Hematopoietic multipotent progenitor cell treated with erythropoietin and hydrocortisone succinate and interleukin-3 and kit ligand, for 17 days (in vitro differentiated cells): Measurements from ENCODE around the gene DDX54.
"Not testable (repeated sequence)": the region's sequence is repeated elsewhere in the genome, so short reads cannot be mapped to it uniquely, and the experiment has no call there.

Source experiments
- DNase-seq: peaks from one replicate; pipeline ENCODE4 v3.0.0-alpha.2; 2015; ENCODE audit warnings: low spot score

DDX54 gene

GRCh38 chr12:113141716-113142115 lies 43.6 kb downstream of the DDX54 start:
- DNase-seq = not testable (repeated sequence)

DNA sequence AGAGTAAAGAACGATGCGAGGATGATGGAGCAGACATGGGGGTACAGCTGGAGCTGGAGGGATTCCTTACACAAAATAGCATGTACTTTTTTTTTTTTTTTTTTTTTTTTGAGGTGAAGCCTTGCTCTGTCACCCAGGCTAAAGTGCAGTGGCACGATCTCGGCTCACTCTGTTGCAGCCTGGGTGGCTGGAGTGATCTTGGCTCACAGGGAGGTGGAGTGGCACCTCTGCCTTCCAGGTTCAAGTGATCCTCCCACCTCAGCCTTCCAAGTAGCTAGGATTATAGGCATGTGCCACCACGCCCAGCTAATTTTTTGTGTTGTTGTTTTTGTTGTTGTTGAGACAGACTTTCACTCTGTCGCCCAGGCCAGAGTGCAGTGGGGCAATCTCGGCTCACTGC lies 44.6 kb downstream of the DDX54 start:
- no peak for DNase-seq

DNA sequence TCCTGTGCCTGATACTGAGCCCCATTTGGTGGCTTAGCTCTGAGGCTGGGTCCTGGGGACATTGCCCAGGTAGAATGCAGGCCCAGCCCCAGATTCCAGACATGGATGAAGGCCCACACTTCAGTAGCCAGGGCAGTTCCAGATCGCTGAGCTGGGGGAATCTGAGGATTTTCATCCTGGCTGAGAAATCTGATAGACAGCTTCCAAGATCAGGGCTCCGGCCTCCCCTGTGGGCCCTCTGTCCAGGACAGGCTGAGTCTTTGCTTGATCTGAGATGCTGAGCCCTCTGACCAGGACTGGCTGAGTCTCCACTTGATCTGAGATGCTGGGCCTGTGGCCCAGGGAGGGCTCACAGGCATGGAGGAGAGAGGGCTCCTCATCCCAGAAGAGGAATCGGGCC lies 46.5 kb downstream of the DDX54 start:
- no peak for DNase-seq

DNA sequence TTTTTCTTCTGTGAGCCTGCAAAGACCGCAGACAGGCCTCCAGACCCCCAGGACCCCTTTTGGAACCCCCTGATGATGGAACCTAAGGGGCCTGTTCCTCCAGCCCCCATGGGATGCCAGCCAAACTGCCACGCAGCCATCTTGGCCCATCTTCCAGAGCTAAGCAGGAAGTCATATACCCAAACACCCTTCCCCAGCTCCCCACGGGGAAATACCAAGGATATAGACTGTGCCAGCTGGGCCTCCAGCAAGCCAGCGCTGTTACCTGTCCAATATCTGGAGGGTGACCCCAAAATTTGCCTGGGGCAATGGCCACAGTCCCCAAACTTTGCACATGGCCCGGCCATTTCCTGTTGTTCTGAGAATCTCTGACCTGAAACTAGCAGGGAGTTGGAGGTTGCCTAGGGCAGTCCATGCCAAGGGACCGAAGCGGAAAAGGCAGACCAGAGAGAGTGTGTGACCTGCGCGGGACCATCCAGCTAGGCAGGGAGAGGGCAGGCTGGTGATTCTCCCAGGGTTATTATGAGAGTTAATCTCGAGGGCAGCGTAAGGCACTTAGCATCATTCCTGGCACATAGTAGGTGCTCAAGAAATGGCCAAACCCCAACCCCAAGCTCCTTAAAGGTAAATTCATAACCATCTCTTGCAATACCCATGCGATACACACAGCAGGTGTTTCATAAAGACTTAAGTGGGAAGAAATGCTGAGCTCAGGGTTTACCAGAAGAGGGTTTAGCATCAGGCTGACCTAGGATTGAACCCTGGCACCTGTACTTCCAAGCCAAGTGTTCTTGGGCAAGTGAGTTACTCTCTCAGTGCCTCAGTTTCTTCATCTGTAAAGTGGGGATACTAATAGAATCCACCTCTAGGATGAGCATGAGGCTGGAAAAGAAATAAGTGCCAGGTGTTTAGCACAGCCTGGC lies 47.2 kb downstream of the DDX54 start:
- no peak for DNase-seq

DNA sequence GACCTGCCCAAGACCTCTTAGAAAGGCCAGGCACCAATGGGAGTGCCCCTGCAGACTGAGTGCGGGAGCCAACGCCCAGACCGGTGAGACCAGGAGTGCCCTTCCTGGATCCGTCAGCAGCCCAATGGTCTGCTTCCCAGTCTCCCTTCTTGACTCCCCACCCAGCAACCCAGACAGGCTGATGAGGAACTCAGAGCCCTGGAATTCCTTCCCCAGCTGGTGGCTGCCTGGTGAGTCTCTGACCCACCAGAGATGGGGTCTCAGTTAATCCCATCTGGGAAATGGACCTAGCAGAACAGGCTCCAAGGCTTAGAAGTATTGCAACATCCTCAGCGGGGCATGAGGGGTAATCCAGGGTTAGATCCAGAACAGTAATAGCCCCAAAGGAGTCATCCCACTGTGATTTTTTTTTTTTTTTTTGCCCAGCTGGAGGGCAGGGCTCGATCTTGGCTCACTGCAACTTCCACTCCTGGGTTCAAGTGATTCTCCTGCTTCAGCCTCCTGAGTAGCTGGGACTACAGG lies 48.2 kb downstream of the DDX54 start:
- no peak for DNase-seq

- no peak for DNase-seq
Measured at GRCh38 chr12:113136128-113136989, 48.9 kb downstream of the DDX54 start.

- no peak for DNase-seq
Measured at GRCh38 chr12:113135178-113136127, 49.8 kb downstream of the DDX54 start, which contains the start of gene RASAL1. Gene RASAL1 (minus strand): TSS chr12:113135761. CDS start chr12:113135462, 299 bp downstream.

DNA sequence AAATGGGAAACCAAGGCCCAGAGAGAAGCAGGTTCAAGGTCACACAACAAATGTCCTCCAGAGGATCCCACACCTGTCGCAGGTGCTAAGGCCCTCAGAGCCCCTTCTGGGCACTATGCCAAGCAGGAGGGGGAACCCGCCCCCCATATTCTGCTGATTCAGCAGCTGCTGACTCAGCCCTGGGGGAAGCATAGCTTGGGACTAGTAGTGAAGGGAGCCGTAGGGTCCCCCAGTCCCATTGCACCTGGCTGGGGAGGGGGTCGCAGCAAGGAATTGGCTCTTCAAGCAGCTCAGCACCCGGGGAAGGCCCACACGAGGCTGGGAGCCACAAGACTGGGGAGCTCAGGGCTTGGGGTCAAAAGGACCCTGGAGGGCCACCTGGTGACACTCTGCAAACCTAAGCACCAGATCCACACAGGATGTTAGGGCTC lies 50.7 kb downstream of the DDX54 start:
- DNase-seq = no peak

DNA sequence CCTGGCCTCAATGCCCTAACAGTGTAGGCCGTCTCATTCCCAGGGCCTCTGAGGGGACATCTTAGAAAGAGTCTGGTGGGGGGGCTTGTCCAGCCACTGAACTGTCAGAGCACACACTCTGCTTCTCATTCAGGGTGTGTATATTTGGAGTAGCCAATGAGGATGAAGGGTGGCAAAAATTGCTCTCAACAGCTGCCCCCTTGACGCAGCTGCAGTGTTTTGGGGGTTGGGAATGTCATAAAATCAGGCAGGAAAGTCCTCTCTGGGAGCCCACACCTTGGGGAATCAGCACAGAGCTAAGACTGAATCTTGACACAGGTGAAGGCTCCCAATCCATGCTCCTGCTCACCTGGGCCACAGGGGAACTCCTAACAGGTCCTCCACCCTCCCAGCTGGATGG lies 51.2 kb downstream of the DDX54 start:
- no peak for DNase-seq

DNA sequence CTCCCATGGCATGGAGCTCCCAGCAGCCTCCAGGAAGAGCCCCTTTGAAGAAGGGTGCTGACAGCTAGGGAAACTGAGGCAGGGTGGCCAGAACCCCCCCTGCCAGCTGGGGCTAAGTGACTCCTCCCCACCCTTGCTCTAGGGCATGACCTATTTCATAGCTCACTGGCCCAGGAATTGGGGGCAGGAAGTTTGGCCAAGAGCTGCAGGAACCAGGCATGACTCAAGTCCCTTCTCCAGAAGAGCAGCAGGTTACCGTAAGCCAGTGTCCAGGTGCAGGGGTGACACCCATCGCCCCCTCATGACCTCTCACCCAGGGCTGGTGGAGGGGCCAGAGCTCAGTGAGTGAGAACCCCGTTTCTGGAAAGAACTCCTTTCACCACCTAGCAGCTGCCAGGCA lies 51.6 kb downstream of the DDX54 start:
- DNase-seq = no peak

GRCh38 chr12:113133036-113133435 lies 52.2 kb downstream of the DDX54 start:
- no peak for DNase-seq

DNA sequence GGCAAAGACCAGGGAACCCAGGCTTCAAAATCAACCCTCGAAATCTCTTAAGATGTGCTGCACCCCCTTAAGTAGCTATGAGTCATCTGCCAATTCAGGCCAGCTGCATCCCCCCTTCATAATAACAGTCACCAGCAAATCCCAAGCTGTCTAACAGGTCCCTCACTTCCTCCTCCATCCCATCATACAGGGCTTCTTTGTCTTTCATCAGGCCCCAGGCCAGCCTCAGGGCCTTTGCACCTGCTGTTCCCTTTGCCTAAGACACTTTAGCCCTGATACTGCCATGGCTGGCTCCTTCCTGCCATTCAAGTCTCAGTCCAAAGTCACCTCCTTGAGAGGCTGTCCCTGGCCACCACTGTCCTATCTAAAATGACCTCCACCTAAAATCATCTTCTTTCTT lies 53.7 kb downstream of the DDX54 start:
- DNase-seq = no peak

DNA sequence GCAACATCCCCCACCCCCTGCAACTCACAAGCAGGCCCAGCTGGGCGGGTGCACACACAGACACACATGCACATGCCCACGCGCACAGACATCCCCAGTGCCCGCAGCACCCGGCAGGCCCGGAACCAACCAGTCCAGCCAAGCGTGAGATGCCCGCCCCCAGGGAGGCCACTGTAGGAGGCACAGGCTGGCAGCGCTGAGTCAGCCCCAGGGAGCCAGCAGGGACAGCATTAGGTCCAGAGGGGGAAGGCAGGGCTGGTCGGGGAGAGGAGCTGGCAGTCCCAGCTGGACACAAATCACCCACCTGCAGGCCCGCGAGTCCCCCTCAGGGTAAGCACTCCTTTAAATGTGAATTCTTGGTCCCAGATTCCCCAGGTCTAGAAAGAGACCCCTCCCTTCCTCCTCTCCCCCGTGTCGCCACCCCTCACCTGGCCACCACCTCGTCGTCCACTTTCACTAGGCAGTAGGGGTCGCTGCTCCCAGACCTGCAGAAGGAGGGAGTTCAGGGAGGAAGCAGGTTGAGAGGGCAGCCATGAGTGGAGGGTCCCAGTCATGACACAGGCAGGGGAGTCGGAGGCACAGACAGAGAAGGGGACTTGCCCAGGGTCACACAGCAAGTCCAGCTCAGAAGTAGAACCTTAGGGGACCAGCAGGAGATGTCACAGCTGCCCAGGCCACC lies 54.7 kb downstream of the DDX54 start:
- no peak for DNase-seq

GRCh38 chr12:113129664-113130456 lies 55.4 kb downstream of the DDX54 start:
- no peak for DNase-seq

DNA sequence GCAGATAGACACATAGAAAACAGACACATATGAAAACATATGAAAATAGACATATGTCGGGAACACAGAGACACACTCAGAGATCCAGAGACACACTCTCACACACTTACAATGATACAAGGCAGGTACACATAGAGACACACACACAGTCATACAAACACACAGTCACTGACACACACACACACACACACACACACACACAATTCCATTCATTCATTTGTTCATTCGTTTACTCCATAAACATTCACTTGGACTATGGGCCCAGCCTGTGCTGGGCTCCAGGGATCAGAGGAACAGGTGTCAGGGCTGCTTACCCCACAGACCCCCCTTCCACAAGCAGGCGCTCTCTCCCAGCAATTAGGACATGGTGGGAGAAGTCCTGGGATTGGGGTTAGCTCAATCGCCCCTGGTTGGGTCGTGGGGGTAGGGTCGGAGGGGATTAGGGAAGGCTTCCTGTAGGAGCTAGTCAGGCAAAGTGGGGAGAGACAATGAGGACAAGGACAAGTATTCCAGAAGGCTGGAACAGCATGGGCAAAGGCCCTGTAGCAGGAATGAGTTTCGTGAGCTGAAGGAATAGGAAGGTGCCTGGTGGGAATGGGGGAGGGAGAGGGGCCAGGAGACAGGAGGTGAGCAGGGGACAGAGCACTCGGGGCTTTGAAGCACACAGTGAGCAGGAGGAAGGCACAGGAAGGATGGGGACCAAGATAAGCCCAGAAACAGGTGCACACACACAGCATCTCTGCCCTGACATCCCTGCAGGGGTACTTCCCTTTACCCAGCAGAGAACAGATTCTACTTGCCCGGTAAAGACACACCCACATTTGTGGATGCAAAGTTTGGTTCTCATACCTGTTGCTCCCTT lies 56.2 kb downstream of the DDX54 start:
- DNase-seq = no peak

- DNase-seq = no peak
Measured at GRCh38 chr12:113127791-113128199, 57.5 kb downstream of the DDX54 start.

DNA sequence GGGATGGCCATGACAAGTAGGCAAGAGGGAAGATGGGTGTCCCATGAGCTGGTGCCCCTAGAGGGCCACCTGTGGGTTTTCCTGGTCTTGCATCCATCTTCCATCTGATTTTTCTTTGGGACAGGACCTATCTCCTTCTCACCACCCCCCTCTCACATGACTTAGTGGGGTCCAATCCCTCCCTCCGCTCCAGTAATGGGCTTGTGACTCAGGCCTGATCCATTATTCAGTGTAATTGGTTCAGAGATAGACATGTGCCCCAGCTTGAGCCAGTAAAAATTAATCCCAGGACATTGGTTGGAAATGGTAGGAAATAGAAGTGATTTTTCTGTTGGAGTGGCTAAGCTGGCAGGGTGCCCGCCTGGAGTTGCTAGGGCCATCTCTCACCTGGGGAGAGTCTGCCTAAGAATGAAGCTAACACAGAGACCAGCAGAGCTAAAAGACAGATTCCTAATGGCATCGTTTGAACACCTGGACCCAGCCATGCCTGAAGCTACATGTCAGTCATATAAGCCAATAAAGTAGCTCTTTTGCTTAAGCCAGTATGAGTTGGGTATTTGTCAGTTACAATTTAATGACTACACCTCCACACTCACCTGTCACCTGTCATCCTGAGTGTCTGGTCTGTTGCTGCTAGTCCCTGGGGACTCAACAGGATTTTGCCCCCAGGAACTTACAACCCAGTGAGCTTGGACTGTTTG lies 64.5 kb downstream of the DDX54 start:
- DNase-seq = no peak

DNA sequence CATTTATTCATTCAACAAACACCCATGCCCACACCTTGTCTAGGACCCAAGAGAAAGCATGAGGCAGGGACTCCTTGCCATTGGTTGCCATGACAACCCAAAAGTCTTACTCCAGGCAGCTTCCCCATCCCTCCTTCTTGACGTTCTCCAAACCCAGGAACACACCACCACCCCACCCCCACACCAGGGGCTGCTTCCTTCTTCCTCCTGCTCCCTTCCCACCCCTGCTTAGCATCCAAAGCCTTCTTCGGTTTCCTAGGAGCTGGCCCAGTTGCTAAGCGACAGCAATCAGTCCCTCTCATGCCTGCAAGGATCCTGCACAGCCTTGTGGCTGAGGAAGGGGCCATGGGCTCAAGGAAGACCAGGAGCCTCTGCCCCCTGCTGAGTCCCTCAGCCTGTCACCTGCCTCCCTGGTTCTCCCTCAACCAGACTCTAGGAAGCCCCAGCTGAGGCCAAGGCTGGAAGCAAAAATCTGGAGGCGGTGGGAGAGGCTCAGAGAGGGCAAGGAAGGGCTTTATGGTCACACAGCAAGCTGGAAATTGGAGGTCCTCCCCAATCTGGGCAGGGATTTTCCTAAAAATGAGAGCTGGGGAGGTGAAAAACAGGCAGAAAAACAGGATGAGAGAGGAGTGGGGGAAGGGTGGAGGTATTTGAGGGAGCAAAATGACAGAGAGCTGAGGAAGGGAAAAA lies 65.2 kb downstream of the DDX54 start:
- no peak for DNase-seq
